Ishikawa (cell line): Measurements from ENCODE around the gene RAI14.

Source experiments
- CEBPB ChIP-seq: IDR thresholded peaks from 2 replicates; pipeline ENCODE4 v1.6.1; 2012
- CREB1 ChIP-seq: IDR thresholded peaks from 2 replicates; pipeline ENCODE4 v1.6.1; 2012; ENCODE audit warnings: low read depth
- EGR1 ChIP-seq: IDR thresholded peaks from 2 replicates; pipeline ENCODE4 v1.6.1; 2012
- EP300 ChIP-seq: IDR thresholded peaks from 2 replicates; pipeline ENCODE4 v1.6.1; 2012; ENCODE audit warnings: borderline replicate concordance
- FOXM1 ChIP-seq: IDR thresholded peaks from 2 replicates; pipeline ENCODE4 v1.6.1; 2012; ENCODE audit warnings: low read depth, borderline replicate concordance
- MAX ChIP-seq: IDR thresholded peaks from 2 replicates; pipeline ENCODE4 v1.6.1; 2012
- NFIC ChIP-seq: IDR thresholded peaks from 2 replicates; pipeline ENCODE4 v1.6.1; 2012
- RAD21 ChIP-seq: IDR thresholded peaks from 2 replicates; pipeline ENCODE4 v1.6.1; 2012; ENCODE audit warnings: low read depth
- REST ChIP-seq: IDR thresholded peaks from 2 replicates; pipeline ENCODE4 v1.6.1; 2012; ENCODE audit warnings: low read depth, mild to moderate bottlenecking
- TAF1 ChIP-seq: IDR thresholded peaks from 2 replicates; pipeline ENCODE4 v1.6.1; 2012; ENCODE audit warnings: low read depth, mild to moderate bottlenecking
- TCF12 ChIP-seq: IDR thresholded peaks from 2 replicates; pipeline ENCODE4 v1.6.1; 2012; ENCODE audit warnings: low read depth
- TEAD4 ChIP-seq: IDR thresholded peaks from 2 replicates; pipeline ENCODE4 v1.6.1; 2012
- USF1 ChIP-seq: IDR thresholded peaks from 2 replicates; pipeline ENCODE4 v1.6.1; 2012
- YY1 ChIP-seq: IDR thresholded peaks from 2 replicates; pipeline ENCODE4 v1.6.1; 2012; ENCODE audit warnings: low read depth
- ZBTB7A ChIP-seq: IDR thresholded peaks from 2 replicates; pipeline ENCODE4 v1.6.1; 2012; ENCODE audit warnings: low read depth

RAI14 gene

GRCh38 chr5:34632807-34633422 is 23.2 kb upstream of the RAI14 start:
- no peak for TF ChIP-seq CEBPB
- no peak for TF ChIP-seq NFIC
- no peak for TF ChIP-seq CREB1
- TF ChIP-seq TAF1, result no peak

- TF ChIP-seq CEBPB, result no peak
- TF ChIP-seq RAD21, result no peak
- no peak for TF ChIP-seq REST
- no peak for TF ChIP-seq MAX
- TF ChIP-seq USF1, result no peak
- no peak for TF ChIP-seq EP300
- no peak for TF ChIP-seq EGR1
- no peak for TF ChIP-seq ZBTB7A
- TF ChIP-seq TAF1, result no peak
- no peak for TF ChIP-seq TCF12
- TF ChIP-seq YY1, result no peak
- no peak for TF ChIP-seq CREB1
- no peak for TF ChIP-seq FOXM1
- TF ChIP-seq TEAD4, result no peak
- TF ChIP-seq NFIC, result no peak
These were observed 16.1 kb upstream of the RAI14 start for GRCh38 chr5:34639852-34640626.

- TF ChIP-seq CEBPB, result no peak
- no peak for TF ChIP-seq ZBTB7A
- no peak for TF ChIP-seq TAF1
- TF ChIP-seq EGR1, result no peak
- TF ChIP-seq NFIC, result no peak
- no peak for TF ChIP-seq YY1
These were observed 7.9 kb upstream of the RAI14 start for GRCh38 chr5:34648039-34648839.

- no peak for TF ChIP-seq TAF1
- TF ChIP-seq CREB1, result no peak
- TF ChIP-seq MAX, result no peak
- no peak for TF ChIP-seq TEAD4
- no peak for TF ChIP-seq ZBTB7A
- TF ChIP-seq YY1, result no peak
- TF ChIP-seq EGR1, result no peak
- TF ChIP-seq FOXM1, result no peak
- no peak for TF ChIP-seq EP300
- no peak for TF ChIP-seq REST
- TF ChIP-seq TCF12, result no peak
These were observed 7.3 kb upstream of the RAI14 start for GRCh38 chr5:34648840-34649158.

GRCh38 chr5:34651791-34652190 is 4.3 kb upstream of the RAI14 start:
- no peak for TF ChIP-seq EGR1
- TF ChIP-seq ZBTB7A, result no peak
- TF ChIP-seq NFIC, result no peak
- no peak for TF ChIP-seq YY1
- no peak for TF ChIP-seq CREB1
- TF ChIP-seq TAF1, result no peak
- no peak for TF ChIP-seq RAD21
- no peak for TF ChIP-seq EP300
- no peak for TF ChIP-seq MAX
- no peak for TF ChIP-seq REST
- TF ChIP-seq USF1, result no peak
- no peak for TF ChIP-seq CEBPB
- no peak for TF ChIP-seq TCF12
- TF ChIP-seq TEAD4, result no peak
- TF ChIP-seq FOXM1, result no peak
